ENCODE data around the gene MCU. TPM values are rescaled to one million over a fixed set of nuclear protein-coding genes. Genes with fewer than 3 reads are reported as not detected.

MCU gene
- total RNA-seq, 1 donor from 2014 or later, result 31.8 TPM

- no peaks in the 10 kb centered on the region for H3K4me1 Mint-ChIP-seq (ENCODE audit: low read depth, unreplicated experiment)
- Histone ChIP-seq H2AFZ (ENCODE audit: low read depth, low read length) (no peak overlapping the region), H3K4me1 (ENCODE audit: insufficient read depth, low read length) (peaks cover 12% of the 10 kb centered on the region), H3K27me3 (ENCODE audit: insufficient read depth, low read length) (no peaks in the 10 kb centered on the region), H3K36me3 (ENCODE audit: insufficient read depth, low read length) (no peaks in the 10 kb centered on the region), H4K20me1 (ENCODE audit: insufficient read depth, low read length) (no peaks in the 10 kb centered on the region), H3K9ac (ENCODE audit: low read length) (no peak overlapping the region), H3K4me2 (ENCODE audit: low read length) (no peak overlapping the region), H3K79me2 (ENCODE audit: insufficient read depth, low read length) (peaks cover 2% of the 10 kb centered on the region), H3K9me3 (ENCODE audit: insufficient read depth, low read depth, low read length) (no peaks in the 10 kb centered on the region), H3K4me3 (ENCODE audit: insufficient read depth, low read depth, low read length) (no peak overlapping the region), H3K27ac (ENCODE audit: low read depth, low read length) (no peak overlapping the region)
- H3K36me3 Mint-ChIP-seq (ENCODE audit: low read depth, unreplicated experiment), result peaks cover 8% of the 10 kb centered on the region
- H3K9me3 Mint-ChIP-seq (ENCODE audit: unreplicated experiment), result no peaks in the 10 kb centered on the region
- no peaks in the 10 kb centered on the region for H3K27me3 Mint-ChIP-seq (ENCODE audit: low read depth, unreplicated experiment)
- no peak for FAIRE-seq
- H3K27ac Mint-ChIP-seq (ENCODE audit: unreplicated experiment), result no peak overlapping the region
- no peak overlapping the region for H3K4me3 Mint-ChIP-seq (ENCODE audit: unreplicated experiment)
- no peak for DNase-seq (ENCODE audit: low read depth)
- TF ChIP-seq EZH2 (IDR thresholded peaks at IDR 0.05; ENCODE audit: insufficient read depth, low read length), result no peak
- TF ChIP-seq, protein P1, sequence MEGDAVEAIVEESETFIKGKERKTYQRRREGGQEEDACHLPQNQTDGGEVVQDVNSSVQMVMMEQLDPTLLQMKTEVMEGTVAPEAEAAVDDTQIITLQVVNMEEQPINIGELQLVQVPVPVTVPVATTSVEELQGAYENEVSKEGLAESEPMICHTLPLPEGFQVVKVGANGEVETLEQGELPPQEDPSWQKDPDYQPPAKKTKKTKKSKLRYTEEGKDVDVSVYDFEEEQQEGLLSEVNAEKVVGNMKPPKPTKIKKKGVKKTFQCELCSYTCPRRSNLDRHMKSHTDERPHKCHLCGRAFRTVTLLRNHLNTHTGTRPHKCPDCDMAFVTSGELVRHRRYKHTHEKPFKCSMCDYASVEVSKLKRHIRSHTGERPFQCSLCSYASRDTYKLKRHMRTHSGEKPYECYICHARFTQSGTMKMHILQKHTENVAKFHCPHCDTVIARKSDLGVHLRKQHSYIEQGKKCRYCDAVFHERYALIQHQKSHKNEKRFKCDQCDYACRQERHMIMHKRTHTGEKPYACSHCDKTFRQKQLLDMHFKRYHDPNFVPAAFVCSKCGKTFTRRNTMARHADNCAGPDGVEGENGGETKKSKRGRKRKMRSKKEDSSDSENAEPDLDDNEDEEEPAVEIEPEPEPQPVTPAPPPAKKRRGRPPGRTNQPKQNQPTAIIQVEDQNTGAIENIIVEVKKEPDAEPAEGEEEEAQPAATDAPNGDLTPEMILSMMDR (IDR thresholded peaks at IDR 0.05; ENCODE audit: insufficient read depth, low read depth, low read length), result no peak
These were observed 155.7 kb downstream of the MCU start for GRCh38 chr10:72847681-72848080.

DNA sequence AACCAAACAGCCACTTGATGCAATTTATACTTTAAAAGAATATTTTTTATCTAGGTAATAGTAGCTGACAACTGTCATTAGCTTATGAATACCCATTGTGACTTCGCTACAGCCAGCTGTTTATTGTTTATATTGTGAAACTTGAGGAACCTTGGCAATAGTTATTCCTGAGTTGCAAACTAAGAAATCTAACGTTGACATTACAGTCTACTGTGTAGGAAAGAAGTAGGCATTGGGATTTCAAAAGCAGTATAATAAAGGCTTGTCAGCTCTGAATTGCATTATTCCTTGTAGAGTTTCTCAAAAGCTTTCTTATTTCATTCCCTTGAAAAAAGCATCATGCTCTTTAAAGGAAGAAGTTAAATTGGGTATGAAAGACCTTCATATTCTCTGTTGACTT, 158.9 kb downstream of the MCU start:
- TF ChIP-seq, protein P1 (IDR thresholded peaks at IDR 0.05; ENCODE audit: insufficient read depth, low read depth, low read length), result no peak
- TF ChIP-seq EZH2 (IDR thresholded peaks at IDR 0.05; ENCODE audit: insufficient read depth, low read length), result no peak
- Mint-ChIP-seq H3K4me1 (ENCODE audit: low read depth, unreplicated experiment) (no peaks in the 10 kb centered on the region), H3K27me3 (ENCODE audit: low read depth, unreplicated experiment) (no peaks in the 10 kb centered on the region), H3K36me3 (ENCODE audit: low read depth, unreplicated experiment) (peaks cover 14% of the 10 kb centered on the region), H3K4me3 (ENCODE audit: unreplicated experiment) (no peak overlapping the region), H3K9me3 (ENCODE audit: unreplicated experiment) (peaks cover 2% of the 10 kb centered on the region), H3K27ac (ENCODE audit: unreplicated experiment) (no peak overlapping the region)
- no peaks in the 10 kb centered on the region for H3K9me3 ChIP-seq (ENCODE audit: insufficient read depth, low read depth, low read length)
- no peaks in the 10 kb centered on the region for H3K36me3 ChIP-seq (ENCODE audit: insufficient read depth, low read length)
- no peak overlapping the region for H3K9ac ChIP-seq (ENCODE audit: low read length)
- H3K4me2 ChIP-seq (ENCODE audit: low read length), result no peak overlapping the region
- DNase-seq (ENCODE audit: low read depth), result no peak
- H3K4me3 ChIP-seq (ENCODE audit: insufficient read depth, low read depth, low read length), result no peak overlapping the region
- H3K79me2 ChIP-seq (ENCODE audit: insufficient read depth, low read length), result no peaks in the 10 kb centered on the region
- H3K27me3 ChIP-seq (ENCODE audit: insufficient read depth, low read length), result no peaks in the 10 kb centered on the region
- H3K27ac ChIP-seq (ENCODE audit: low read depth, low read length), result no peak overlapping the region
- no peak for FAIRE-seq
- peaks cover 11% of the 10 kb centered on the region for H3K4me1 ChIP-seq (ENCODE audit: insufficient read depth, low read length)
- no peaks in the 10 kb centered on the region for H4K20me1 ChIP-seq (ENCODE audit: insufficient read depth, low read length)
- no peak overlapping the region for H2AFZ ChIP-seq (ENCODE audit: low read depth, low read length)

- Histone ChIP-seq H4K20me1 (ENCODE audit: insufficient read depth, low read length) (no peaks in the 10 kb centered on the region), H3K27me3 (ENCODE audit: insufficient read depth, low read length) (no peaks in the 10 kb centered on the region), H3K9ac (ENCODE audit: low read length) (no peak overlapping the region), H3K27ac (ENCODE audit: low read depth, low read length) (no peak overlapping the region), H3K36me3 (ENCODE audit: insufficient read depth, low read length) (no peaks in the 10 kb centered on the region), H3K4me3 (ENCODE audit: insufficient read depth, low read depth, low read length) (no peak overlapping the region), H3K4me2 (ENCODE audit: low read length) (no peak overlapping the region), H2AFZ (ENCODE audit: low read depth, low read length) (no peak overlapping the region), H3K79me2 (ENCODE audit: insufficient read depth, low read length) (no peaks in the 10 kb centered on the region), H3K4me1 (ENCODE audit: insufficient read depth, low read length) (peaks cover 4% of the 10 kb centered on the region), H3K9me3 (ENCODE audit: insufficient read depth, low read depth, low read length) (no peaks in the 10 kb centered on the region)
- peaks cover 14% of the 10 kb centered on the region for H3K36me3 Mint-ChIP-seq (ENCODE audit: low read depth, unreplicated experiment)
- no peak overlapping the region for H3K4me3 Mint-ChIP-seq (ENCODE audit: unreplicated experiment)
- DNase-seq (ENCODE audit: low read depth) (no peak), FAIRE-seq (no peak)
- H3K9me3 Mint-ChIP-seq (ENCODE audit: unreplicated experiment), result peaks cover 2% of the 10 kb centered on the region
- TF ChIP-seq EZH2 (IDR thresholded peaks at IDR 0.05; ENCODE audit: insufficient read depth, low read length), result no peak
- TF ChIP-seq, protein P1 (IDR thresholded peaks at IDR 0.05; ENCODE audit: insufficient read depth, low read depth, low read length), result no peak
- no peaks in the 10 kb centered on the region for H3K4me1 Mint-ChIP-seq (ENCODE audit: low read depth, unreplicated experiment)
- H3K27ac Mint-ChIP-seq (ENCODE audit: unreplicated experiment), result no peak overlapping the region
- H3K27me3 Mint-ChIP-seq (ENCODE audit: low read depth, unreplicated experiment), result no peaks in the 10 kb centered on the region
These were observed 159.6 kb downstream of the MCU start for GRCh38 chr10:72851509-72851908.
